Measurements from ENCODE around the gene CEACAM1. TPM values are rescaled to one million over a fixed set of nuclear protein-coding genes. Genes with fewer than 3 reads are reported as not detected.
"Not testable (repeated sequence)": the region's sequence is repeated elsewhere in the genome, so short reads cannot be mapped to it uniquely, and the experiment has no call there.

Gene CEACAM1
- total RNA-seq, 1 donor from 2014 or later = not detected

GRCh38 chr19:42560731-42561130, 32.5 kb upstream of the CEACAM1 start:
- Mint-ChIP-seq H3K27me3 (ENCODE audit: low read depth) (peaks cover 20% of the 10 kb centered on the region), H3K36me3 (ENCODE audit: low read depth) (peaks cover 4% of the 10 kb centered on the region), H3K9me3 (peaks cover 8% of the 10 kb centered on the region)

GRCh38 chr19:42558450-42559150, 30.3 kb upstream of the CEACAM1 start:
- DNase-seq (ENCODE audit: low read depth, low spot score) = no peak
- Mint-ChIP-seq H3K4me1 (peaks cover 7% of the 10 kb centered on the region), H3K27me3 (ENCODE audit: low read depth) (peaks cover 20% of the 10 kb centered on the region), H3K27ac (ENCODE audit: unreplicated experiment) (no peak overlapping the region), H3K9me3 (peaks cover 8% of the 10 kb centered on the region), H3K4me3 (no peak overlapping the region), H3K36me3 (ENCODE audit: low read depth) (peaks cover 4% of the 10 kb centered on the region)
- no peak for TF ChIP-seq CTCF (conservative IDR thresholded peaks at IDR 0.05)

More at GRCh38 chr19:42560731-42561130, 32.5 kb upstream of the CEACAM1 start:
- TF ChIP-seq CTCF (conservative IDR thresholded peaks at IDR 0.05) = no peak
- Mint-ChIP-seq H3K27ac (ENCODE audit: unreplicated experiment) (no peak overlapping the region), H3K4me1 (peaks cover 7% of the 10 kb centered on the region), H3K4me3 (no peak overlapping the region)
- no peak for DNase-seq (ENCODE audit: low read depth, low spot score)

GRCh38 chr19:42557386-42557871, 29.1 kb upstream of the CEACAM1 start:
- not testable (repeated sequence) for H3K36me3 Mint-ChIP-seq (ENCODE audit: low read depth); H3K4me3 Mint-ChIP-seq; H3K9me3 Mint-ChIP-seq; H3K4me1 Mint-ChIP-seq; DNase-seq (ENCODE audit: low read depth, low spot score)
- Mint-ChIP-seq H3K27ac (ENCODE audit: unreplicated experiment) (peak overlapping the region; percentile 19), H3K27me3 (ENCODE audit: low read depth) (peaks cover 16% of the 10 kb centered on the region)

GRCh38 chr19:42555801-42556200, 27.5 kb upstream of the CEACAM1 start:
- peaks cover 8% of the 10 kb centered on the region for H3K9me3 Mint-ChIP-seq
- H3K4me1 Mint-ChIP-seq = peaks cover 7% of the 10 kb centered on the region
- peaks cover 6% of the 10 kb centered on the region for H3K27me3 Mint-ChIP-seq (ENCODE audit: low read depth)
- peaks cover 4% of the 10 kb centered on the region for H3K36me3 Mint-ChIP-seq (ENCODE audit: low read depth)
- no peak for DNase-seq (ENCODE audit: low read depth, low spot score)
- TF ChIP-seq CTCF (conservative IDR thresholded peaks at IDR 0.05) = no peak
- no peak overlapping the region for H3K27ac Mint-ChIP-seq (ENCODE audit: unreplicated experiment)
- H3K4me3 Mint-ChIP-seq = no peak overlapping the region

- Mint-ChIP-seq H3K27ac (ENCODE audit: unreplicated experiment) (no peak overlapping the region), H3K9me3 (peaks cover 8% of the 10 kb centered on the region), H3K4me3 (no peak overlapping the region), H3K27me3 (ENCODE audit: low read depth) (peaks cover 4% of the 10 kb centered on the region), H3K4me1 (peaks cover 7% of the 10 kb centered on the region), H3K36me3 (ENCODE audit: low read depth) (peaks cover 4% of the 10 kb centered on the region)
- TF ChIP-seq CTCF (conservative IDR thresholded peaks at IDR 0.05) = no peak
- no peak for DNase-seq (ENCODE audit: low read depth, low spot score)
These were observed 27.0 kb upstream of the CEACAM1 start for GRCh38 chr19:42555317-42555716.

- TF ChIP-seq CTCF (conservative IDR thresholded peaks at IDR 0.05) = no peak
- H3K36me3 Mint-ChIP-seq (ENCODE audit: low read depth) = peaks cover 4% of the 10 kb centered on the region
- peaks cover 7% of the 10 kb centered on the region for H3K4me1 Mint-ChIP-seq
- H3K4me3 Mint-ChIP-seq = no peak overlapping the region
- H3K9me3 Mint-ChIP-seq = peaks cover 12% of the 10 kb centered on the region
- peaks cover 6% of the 10 kb centered on the region for H3K27me3 Mint-ChIP-seq (ENCODE audit: low read depth)
- DNase-seq (ENCODE audit: low read depth, low spot score) = no peak
- H3K27ac Mint-ChIP-seq (ENCODE audit: unreplicated experiment) = no peak overlapping the region
These were observed 25.8 kb upstream of the CEACAM1 start for GRCh38 chr19:42554046-42554575.
